Stomach smooth muscle (tissue), 2 donors: ENCODE data around the gene RPL10A.

Experiments used
- H3K27ac ChIP-seq: one replicate; pipeline ENCODE4 v1.7.0; 2013; ENCODE audit warnings: mild to moderate bottlenecking, low read length, inconsistent platforms
- H3K27me3 ChIP-seq, 2 donors: one replicate each; pipeline ENCODE4 v1.7.0; 2013; ENCODE audit warnings: low read length in 2 of 2; ENCODE audit not compliant: insufficient read depth in 2 of 2, control insufficient read depth in 1 of 2
- H3K36me3 ChIP-seq, 2 donors: one replicate each; pipeline ENCODE4 v1.7.0; 2013; ENCODE audit warnings: low read length in 2 of 2; ENCODE audit not compliant: control insufficient read depth in 2 of 2, insufficient read depth in 2 of 2
- H3K4me1 ChIP-seq: one replicate; pipeline ENCODE4 v1.7.0; 2013; ENCODE audit warnings: low read length; ENCODE audit not compliant: control insufficient read depth, insufficient read depth
- H3K4me3 ChIP-seq, 2 donors: one replicate each; pipeline ENCODE4 v1.7.0; 2013; ENCODE audit warnings: low read length in 2 of 2
- H3K9ac ChIP-seq, 2 donors: one replicate each; pipeline ENCODE4 v1.7.0; 2013; ENCODE audit warnings: low read length in 2 of 2, mild to moderate bottlenecking in 1 of 2
- H3K9me3 ChIP-seq, 2 donors: one replicate each; pipeline ENCODE4 v1.7.0; 2013; ENCODE audit warnings: low read length in 2 of 2; ENCODE audit not compliant: control insufficient read depth in 2 of 2
- donor health status: healthy.
- donor health status: Pancreatic carcinoma.

RPL10A gene

DNA sequence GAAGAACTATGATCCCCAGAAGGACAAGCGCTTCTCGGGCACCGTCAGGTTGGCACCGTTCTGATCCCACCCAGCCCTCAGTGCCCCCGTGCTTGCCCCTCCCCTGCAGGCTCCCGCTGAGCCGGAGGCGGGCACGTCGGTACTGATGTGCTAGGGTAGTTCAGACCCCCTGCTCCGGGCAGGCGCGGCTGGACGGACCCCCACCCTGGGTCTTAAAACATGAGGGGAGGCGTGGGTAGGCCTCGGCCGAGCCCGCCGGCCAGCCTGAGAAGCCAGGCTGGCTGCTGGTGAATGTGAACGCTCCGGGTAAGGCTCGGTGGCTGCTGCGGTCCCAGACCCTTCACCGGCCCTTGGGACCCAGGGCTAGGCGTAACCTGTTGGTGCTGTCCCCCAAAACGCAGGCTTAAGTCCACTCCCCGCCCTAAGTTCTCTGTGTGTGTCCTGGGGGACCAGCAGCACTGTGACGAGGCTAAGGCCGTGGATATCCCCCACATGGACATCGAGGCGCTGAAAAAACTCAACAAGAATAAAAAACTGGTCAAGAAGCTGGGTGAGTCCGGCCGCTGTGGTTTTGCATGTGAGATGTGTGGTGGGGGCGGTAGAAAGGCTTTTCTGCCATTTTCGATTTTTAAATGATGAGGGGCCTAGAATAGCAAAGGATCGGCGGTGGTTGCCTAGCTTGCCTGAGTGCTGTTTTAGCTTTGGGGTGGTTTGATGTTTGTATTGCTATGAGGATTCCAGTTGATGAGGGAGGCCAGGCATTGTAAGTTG is 964 bp downstream of the RPL10A start:
- peak overlapping the region; percentile 58 to 91 for H3K4me3 ChIP-seq
- H3K9me3 ChIP-seq = no peaks in the 10 kb centered on the region
- no peaks in the 10 kb centered on the region for H3K27me3 ChIP-seq
- H3K36me3 ChIP-seq = peaks cover 17 to 26% of the 10 kb centered on the region in 2 donors
- H3K27ac ChIP-seq = peak overlapping the region; percentile 89
- peak overlapping the region; percentile 87 to 95 for H3K9ac ChIP-seq
- H3K4me1 ChIP-seq = peaks cover 45% of the 10 kb centered on the region

DNA sequence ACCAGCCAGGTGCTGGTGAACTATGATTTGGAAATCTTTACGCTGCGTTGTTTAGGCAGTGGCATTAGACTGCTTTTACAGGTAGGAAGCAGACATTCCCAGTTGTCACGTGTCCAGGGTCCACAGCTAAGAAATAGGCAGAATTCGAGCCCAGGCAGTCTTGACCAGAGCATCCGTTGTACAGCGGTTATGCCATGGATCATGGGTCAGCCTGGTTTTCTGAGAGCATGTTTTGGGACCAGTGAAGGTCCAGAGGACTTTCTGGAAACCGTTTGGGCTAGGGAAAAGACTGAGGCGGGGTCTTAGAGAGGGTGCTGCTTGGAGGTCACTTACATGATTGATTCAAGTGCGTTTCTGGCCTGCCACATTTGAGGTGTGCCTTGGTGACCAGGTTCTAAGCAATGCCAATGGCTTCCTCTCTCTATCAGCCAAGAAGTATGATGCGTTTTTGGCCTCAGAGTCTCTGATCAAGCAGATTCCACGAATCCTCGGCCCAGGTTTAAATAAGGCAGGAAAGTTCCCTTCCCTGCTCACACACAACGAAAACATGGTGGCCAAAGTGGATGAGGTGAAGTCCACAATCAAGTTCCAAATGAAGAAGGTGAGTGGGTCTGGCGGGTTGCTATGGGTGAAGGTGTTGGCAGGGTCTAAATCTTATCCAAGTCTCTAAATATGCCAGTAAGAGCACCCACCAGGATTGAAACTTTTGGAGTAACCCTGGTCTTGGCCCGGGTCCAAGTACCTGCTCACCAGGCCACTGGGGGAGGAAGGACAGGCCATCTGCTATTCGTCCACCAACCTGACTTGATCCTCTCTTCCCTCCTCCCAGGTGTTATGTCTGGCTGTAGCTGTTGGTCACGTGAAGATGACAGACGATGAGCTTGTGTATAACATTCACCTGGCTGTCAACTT is 1.8 kb downstream of the RPL10A start:
- Histone ChIP-seq H3K4me3 (peak overlapping the region; percentile 58 to 91), H3K36me3 (peaks cover 26 to 32% of the 10 kb centered on the region in 2 donors), H3K27me3 (no peaks in the 10 kb centered on the region), H3K27ac (peak overlapping the region; percentile 89), H3K4me1 (peaks cover 47% of the 10 kb centered on the region), H3K9me3 (no peaks in the 10 kb centered on the region), H3K9ac (peak overlapping the region; percentile 87 to 95)

DNA sequence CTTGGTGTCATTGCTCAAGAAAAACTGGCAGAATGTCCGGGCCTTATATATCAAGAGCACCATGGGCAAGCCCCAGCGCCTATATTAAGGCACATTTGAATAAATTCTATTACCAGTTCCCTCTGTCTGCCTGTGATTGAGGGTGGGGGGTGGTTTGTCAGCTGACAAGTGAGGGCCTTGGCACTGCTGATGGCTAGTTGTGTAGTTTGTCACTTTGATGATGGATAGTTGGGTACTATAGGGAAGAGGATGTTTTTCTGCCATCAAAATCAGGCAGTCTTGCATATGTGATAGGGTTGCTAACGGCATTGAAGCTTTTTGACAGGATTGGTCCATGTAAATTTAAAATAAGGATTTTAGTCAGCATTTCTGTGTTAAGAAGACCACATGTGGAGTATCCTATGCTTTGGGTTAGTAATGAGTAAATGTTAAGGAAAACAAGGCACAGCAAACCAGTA is 2.5 kb downstream of the RPL10A start:
- Histone ChIP-seq H3K36me3 (peaks cover 32 to 35% of the 10 kb centered on the region in 2 donors), H3K4me1 (peaks cover 47% of the 10 kb centered on the region), H3K9ac (no peak overlapping the region), H3K27me3 (no peaks in the 10 kb centered on the region), H3K4me3 (no peak overlapping the region), H3K27ac (peak overlapping the region; percentile 89), H3K9me3 (no peaks in the 10 kb centered on the region)

DNA sequence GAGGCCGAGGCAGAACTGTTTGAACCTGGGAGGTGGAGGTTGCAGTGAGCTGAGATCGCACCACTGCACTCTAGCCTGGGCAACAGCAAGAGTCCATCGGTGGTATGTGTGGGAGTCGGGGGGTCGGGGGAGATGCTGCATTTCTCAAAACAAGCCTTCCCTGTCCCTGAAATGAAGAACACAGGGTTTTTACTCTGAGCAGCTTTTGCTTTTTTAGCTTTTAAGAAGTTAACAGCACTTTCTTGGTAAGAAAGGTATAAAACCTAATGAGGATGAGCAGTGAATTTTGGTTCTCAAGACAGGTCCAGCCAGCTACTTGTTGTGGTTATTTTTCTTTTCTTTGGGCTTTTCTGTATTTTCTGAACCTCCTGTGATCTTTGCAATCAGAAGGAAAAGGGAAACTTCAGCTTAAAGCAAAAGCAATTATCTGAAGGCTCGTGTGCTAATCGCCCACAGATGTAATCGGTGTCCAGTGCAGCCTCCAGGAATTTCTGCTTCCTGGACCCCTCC is 3.7 kb downstream of the RPL10A start:
- Histone ChIP-seq H3K27ac (peak overlapping the region; percentile 46), H3K9ac (no peak overlapping the region), H3K36me3 (peaks cover 35 to 41% of the 10 kb centered on the region in 2 donors)

DNA sequence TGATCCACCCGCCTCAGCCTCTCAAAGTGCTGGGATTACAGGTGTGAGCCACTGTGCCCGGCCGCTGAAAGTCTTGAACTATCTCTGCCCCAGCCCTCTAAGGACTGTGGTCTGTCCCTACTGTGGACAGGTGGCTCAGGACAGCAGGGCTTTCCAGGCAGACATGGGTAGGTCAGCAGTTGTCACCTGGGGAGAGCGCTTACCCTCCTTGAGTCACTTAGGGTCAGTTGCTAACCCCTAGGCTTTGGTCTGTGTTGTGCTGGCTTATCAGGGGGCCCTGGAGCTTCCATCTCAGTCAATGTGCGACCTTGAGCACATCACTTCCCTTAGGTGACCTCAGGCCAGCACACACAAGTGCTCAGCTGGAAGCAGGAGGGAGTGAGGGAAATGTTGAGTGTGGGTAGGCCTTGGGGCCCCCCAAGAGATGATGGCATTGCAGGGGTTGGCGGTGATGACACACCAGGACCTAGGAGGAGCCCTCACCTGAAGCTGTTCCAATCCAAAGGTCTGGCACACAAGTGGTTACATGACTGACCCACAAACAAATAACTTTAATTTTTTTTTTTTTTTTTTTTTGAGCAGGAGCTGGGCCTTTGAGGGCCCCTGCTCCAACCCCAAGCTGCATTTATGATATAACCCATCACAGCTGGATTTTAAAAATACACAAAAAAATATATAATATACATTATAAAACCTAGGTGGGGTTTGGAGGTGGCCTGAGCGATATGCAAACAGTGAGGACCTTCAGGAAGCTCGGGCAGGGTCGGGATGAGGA is 5.1 kb downstream of the RPL10A start:
- no peaks in the 10 kb centered on the region for H3K27me3 ChIP-seq
- peak overlapping the region; percentile 24 for H3K27ac ChIP-seq
- H3K4me1 ChIP-seq = peaks cover 39% of the 10 kb centered on the region
- H3K9ac ChIP-seq = no peak overlapping the region
- H3K36me3 ChIP-seq = peaks cover 47% of the 10 kb centered on the region in 2 donors
- H3K4me3 ChIP-seq = no peak overlapping the region
- no peaks in the 10 kb centered on the region for H3K9me3 ChIP-seq

More for the DNA sequence above, 3.7 kb downstream of the RPL10A start:
- Histone ChIP-seq H3K27me3 (no peaks in the 10 kb centered on the region), H3K4me1 (peaks cover 47% of the 10 kb centered on the region), H3K9me3 (no peaks in the 10 kb centered on the region), H3K4me3 (no peak overlapping the region)

DNA sequence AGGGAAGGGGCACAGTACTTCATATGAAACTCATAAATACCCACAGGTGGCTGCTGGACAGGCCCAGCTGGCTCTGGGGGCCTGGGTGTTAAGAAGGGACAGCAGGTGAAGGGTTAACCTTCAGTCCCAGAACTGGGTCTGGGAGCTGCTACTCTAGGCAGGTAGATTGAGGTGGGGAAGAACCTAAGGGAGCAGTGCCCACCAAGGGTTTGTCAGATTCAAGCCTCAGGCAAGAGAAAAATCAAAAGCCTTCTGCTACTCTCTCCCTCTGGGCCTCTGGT is 5.6 kb downstream of the RPL10A start:
- Histone ChIP-seq H3K9ac (no peak overlapping the region), H3K36me3 (peaks cover 50 to 51% of the 10 kb centered on the region in 2 donors), H3K27ac (peak overlapping the region; percentile 24), H3K4me3 (no peak overlapping the region), H3K9me3 (no peaks in the 10 kb centered on the region), H3K27me3 (no peaks in the 10 kb centered on the region), H3K4me1 (peaks cover 39% of the 10 kb centered on the region)

DNA sequence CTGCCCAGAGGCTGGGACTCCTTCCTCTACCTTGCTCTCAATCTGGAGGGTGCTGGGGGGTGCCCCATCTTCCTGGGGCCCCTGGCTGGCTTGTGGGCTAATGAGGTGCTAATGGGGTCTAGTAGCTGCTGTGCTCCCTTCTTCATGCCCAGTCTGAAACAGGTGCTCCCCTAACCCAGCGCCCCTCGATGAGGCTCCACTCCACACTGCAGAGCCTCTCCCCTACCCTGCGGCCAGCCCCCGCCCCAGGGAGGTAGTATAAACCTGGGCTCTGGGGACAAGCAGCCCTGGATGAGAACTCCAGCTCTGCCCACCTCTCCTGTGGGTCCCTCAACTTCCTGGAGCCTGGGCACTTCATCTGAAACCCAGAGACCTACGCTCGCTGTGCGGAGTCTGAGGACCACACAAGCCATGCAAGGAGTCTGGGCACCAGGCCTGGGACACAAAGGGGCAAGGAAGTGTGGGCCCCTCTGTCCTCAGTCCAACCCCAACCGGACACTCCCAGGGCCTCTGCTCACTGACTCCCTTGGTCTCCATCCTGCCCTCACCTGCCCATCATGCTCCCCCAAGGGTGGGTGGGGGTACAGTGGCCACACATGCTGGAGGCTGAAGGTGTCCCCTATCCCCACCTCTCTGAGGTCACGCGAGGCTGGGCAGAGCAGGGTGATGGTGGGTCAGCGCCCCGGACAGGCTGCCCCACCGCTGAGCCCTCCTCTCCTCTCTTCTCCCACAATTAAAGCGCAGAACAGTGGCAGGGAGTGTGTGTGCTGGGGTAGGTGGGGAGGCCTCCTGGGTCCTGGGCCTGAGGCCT is 6.1 kb downstream of the RPL10A start:
- no peaks in the 10 kb centered on the region for H3K27me3 ChIP-seq
- no peaks in the 10 kb centered on the region for H3K9me3 ChIP-seq
- peaks cover 50 to 54% of the 10 kb centered on the region in 2 donors for H3K36me3 ChIP-seq
- H3K9ac ChIP-seq = no peak overlapping the region
- H3K27ac ChIP-seq = peak overlapping the region; percentile 24
- H3K4me1 ChIP-seq = peaks cover 34% of the 10 kb centered on the region
- H3K4me3 ChIP-seq = no peak overlapping the region

DNA sequence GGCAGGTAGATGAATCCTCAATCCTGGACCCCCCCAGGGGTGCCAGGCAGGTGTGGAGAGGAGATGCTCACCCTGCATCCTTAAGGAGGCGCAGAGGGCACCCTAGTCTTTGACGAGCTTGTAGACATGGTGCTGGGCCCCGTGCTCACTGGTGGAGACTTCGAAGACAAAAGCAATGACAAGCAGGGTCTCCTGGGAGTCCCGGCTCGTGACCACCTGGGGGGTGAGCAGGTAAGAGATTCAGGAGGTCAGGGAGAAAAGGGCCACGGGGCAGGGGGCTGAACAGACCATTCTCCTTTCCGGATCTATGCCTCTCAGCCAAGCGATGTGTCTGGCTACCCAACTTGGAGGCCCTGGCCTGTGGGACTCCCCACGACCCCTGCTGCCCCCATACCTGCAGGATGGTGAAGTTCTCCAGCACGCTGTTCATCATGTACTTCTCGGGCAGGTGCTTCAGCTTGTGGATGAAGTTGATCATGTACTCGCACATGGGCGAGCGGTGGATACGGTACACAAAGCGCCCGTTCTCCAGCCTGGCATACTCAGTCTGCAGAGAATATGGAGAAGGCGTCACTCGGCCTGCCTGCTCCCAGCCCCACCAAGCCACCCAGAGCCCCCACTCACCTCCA is 6.9 kb downstream of the RPL10A start:
- Histone ChIP-seq H3K9me3 (no peaks in the 10 kb centered on the region), H3K9ac (no peak overlapping the region), H3K36me3 (peaks cover 51 to 59% of the 10 kb centered on the region in 2 donors), H3K27ac (peak overlapping the region; percentile 18), H3K4me1 (peaks cover 27% of the 10 kb centered on the region), H3K27me3 (no peaks in the 10 kb centered on the region), H3K4me3 (no peak overlapping the region)

DNA sequence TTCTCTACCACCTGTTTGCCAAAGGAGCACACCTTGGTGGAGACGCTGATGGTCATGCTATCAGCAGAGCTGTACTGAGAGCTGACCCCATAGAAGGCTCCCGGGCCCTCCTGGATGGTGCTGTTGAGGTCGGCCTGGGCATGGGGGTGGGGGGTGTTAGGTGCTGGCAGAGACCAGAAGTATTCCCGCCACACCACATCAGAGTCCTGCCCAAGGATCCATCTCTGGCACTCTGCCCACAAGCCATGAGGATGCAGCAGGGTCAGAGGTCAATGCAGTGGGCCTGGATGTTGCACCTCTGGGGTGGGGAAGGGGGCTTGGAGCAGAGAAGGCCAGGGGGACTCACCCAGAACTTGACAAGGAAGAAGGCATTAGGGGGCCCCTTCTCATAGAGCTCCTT is 7.4 kb downstream of the RPL10A start:
- Histone ChIP-seq H3K4me3 (no peak overlapping the region), H3K27ac (peak overlapping the region; percentile 18), H3K27me3 (no peaks in the 10 kb centered on the region), H3K36me3 (peaks cover 51 to 63% of the 10 kb centered on the region in 2 donors), H3K4me1 (peaks cover 23% of the 10 kb centered on the region), H3K9ac (no peak overlapping the region), H3K9me3 (no peaks in the 10 kb centered on the region)
